ENCODE data around the gene HLA-A.
"Not testable (repeated sequence)": the region's sequence is repeated elsewhere in the genome, so short reads cannot be mapped to it uniquely, and the experiment has no call there.

HLA-A gene

DNA sequence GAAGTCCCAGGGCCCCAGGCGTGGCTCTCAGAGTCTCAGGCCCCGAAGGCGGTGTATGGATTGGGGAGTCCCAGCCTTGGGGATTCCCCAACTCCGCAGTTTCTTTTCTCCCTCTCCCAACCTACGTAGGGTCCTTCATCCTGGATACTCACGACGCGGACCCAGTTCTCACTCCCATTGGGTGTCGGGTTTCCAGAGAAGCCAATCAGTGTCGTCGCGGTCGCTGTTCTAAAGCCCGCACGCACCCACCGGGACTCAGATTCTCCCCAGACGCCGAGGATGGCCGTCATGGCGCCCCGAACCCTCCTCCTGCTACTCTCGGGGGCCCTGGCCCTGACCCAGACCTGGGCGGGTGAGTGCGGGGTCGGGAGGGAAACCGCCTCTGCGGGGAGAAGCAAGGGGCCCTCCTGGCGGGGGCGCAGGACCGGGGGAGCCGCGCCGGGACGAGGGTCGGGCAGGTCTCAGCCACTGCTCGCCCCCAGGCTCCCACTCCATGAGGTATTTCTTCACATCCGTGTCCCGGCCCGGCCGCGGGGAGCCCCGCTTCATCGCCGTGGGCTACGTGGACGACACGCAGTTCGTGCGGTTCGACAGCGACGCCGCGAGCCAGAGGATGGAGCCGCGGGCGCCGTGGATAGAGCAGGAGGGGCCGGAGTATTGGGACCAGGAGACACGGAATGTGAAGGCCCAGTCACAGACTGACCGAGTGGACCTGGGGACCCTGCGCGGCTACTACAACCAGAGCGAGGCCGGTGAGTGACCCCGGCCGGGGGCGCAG is at the start of gene HLA-A:
TSS of gene HLA-A (plus strand) at position 258 of the 778 bp plus-strand sequence. CDS start at position 280, 22 bp downstream.
- DNase-seq, result peak; percentile 93

DNA sequence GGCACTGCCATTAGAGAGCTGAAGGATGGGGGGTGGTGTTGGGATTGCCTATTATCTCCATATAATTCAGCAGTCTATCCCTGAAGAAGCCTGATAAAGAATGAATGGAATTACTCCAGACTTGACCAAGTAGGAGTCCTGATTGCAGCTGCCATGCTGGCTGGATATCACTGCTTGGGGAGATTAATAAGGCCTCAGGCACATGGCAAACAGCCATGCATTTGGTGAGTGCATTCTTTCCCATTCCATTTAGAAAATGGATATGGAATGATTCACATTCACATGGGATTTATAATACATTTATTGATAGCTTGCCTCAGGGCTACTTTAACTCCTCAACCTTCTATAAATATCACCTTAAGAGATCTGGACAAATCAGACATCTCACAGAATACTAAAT is 49.6 kb upstream of the HLA-A start:
- no peak for DNase-seq

DNA sequence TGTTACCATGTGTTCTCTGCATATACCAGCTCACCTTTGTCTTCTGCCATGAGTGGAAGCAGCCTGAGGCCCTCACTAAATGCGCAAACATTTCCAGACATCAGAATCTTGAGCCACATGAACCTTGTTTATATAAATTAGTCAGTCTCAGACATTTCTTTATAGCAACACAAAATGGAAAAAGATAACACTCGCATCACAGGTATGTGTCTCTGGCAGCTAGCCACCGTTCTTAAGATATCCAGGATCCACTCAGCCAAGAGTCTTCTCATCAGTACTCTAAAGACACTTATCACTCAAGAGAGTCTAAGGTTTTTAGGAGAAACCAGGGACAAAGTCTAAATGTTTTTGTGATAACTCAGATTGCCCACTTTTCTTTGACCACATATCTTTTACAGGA is 43.1 kb upstream of the HLA-A start:
- no peak for DNase-seq

DNA sequence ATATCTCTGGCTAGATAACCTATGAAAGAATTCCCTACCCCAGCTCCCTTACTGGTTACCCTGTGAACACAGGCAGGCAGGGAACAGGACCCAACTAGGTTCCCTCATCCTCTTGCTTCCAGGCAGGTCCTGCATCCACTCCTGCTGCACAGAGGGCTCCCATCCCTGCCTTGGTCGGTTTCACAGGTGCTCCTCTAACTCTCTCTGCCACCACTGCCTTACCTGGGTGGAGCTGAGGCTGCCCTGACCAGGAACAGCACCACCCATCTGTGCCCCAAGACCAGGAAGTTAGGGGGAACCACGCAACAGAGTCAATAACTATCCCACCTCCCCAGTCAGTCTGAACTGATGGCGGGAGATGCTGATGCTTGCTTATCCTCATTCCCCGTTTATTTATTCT is 37.0 kb upstream of the HLA-A start:
- DNase-seq, result no peak

GRCh38 chr6:29907637-29908340 is 34.5 kb upstream of the HLA-A start:
- DNase-seq, result no peak

GRCh38 chr6:29908341-29908662 is 34.0 kb upstream of the HLA-A start:
- DNase-seq, result no peak

GRCh38 chr6:29908710-29909109 is 33.6 kb upstream of the HLA-A start:
- no peak for DNase-seq

DNA sequence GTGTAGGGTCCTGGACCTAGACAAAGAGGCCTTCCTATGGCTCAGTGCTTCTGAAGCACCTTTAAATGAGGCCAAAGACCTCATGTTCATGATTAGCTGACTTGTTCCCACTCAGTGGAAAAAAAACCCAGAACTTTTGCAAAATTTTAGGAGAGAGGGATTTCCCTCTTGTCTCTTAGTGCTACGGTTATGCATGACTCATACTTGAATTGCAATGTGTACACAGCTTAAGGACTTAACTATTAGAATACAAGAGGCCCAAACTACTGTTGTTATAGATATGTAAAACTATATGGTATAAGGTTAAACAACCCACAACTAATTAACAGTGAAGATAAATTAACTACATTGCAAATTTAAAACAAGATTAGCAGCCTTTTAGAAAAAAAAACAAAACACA is 32.3 kb upstream of the HLA-A start:
- no peak for DNase-seq

- no peak for DNase-seq
These were observed 29.5 kb upstream of the HLA-A start for GRCh38 chr6:29912840-29913239.

GRCh38 chr6:29916741-29917140 is 25.6 kb upstream of the HLA-A start:
- DNase-seq, result no peak

GRCh38 chr6:29917857-29918256 is 24.5 kb upstream of the HLA-A start:
- DNase-seq, result no peak

DNA sequence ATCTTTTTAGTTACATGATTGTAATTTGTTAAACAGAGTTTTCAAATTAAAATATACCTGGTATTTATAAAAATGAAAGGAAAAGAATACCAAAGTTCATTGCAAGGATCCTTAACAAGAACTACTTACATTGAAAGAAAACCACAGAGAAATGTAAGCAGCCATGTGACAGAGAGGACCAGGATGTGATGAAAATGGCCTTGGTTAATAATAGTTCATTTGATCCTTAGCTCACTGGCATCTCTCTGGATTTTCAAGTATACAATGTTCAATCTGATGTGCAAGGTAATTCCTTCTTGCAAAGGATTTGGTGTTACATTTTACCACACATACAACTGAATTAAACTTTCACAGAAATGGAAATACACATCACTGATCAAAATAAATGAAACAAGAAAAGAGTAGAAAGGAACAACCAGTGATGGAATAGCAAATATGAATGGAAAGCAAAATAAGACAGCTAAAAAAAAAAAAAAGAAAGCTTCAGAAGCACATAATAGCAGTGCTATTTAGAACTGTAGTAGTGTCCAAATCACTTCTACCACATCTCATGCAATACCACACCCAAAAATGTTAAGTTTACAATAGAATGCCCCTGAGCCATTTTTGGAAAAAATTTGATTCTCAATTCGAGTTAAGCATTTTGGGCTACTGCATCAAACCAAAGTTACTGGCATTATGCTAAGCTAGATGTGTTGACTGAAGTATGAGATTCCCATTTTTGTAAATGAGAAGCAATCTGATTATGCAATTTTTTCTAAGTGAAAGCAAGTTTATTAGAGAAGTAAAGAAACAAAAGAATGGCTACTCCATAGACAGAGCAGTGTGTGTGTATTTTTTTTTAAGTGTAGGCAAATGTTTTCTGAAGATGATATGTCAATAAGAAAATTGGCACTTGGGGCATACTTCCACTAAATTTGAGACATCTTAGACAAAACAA is 22.6 kb upstream of the HLA-A start:
- no peak for DNase-seq

- no peak for DNase-seq
These were observed 18.0 kb upstream of the HLA-A start for GRCh38 chr6:29924287-29924686.

- no peak for DNase-seq
These were observed 17.6 kb upstream of the HLA-A start for GRCh38 chr6:29924731-29925130.

DNA sequence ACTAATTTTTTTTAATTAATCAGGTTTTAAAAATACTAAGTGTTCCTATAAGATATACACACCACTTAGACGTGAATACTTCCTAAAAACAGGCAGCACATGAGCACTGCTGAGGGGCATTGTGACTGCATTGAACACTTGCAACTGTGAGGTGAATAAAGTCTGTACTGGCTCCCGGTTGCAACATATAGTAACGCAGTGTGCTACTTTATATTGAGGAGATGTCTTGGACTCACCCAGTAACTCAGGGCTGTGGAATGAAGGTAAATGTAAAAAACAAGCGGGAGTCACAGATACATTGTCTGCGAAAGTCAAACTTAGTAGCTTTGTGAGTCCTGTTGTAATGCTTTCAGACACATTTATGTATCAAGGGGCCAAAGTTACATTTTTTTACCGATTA is 17.0 kb upstream of the HLA-A start:
- no peak for DNase-seq

DNA sequence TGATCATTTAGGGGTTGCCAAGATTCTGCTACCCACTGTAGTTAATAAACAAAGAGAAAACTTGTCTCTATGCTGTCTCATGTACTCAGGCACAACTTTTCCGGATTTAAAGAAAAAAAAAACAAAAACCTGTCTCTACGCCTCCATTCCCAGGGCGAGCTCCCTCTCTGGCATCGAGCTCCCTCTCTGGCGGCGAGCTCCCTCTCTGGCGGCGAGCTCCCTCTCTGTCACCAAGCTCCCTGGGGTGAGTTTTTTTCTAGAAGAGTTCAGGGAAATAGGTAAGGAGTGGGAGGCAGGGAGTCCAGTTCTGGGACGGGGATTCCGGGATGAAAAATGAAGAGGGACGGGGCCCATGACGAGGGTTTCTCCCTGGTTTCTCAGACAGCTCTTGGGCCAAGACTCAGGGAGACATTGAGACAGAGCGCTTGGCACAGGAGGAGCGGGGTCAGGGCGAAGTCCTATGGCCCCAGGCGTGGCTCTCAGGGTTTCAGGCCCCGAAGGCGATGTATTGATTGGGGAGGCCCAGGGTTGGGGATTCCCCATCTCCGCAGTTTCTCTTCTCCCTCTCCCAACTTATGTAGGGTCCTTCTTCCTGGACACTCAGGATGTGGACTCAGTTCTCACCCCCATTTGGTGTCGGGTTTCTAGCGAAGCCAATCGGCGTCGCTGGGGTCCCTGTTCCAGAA is 16.5 kb upstream of the HLA-A start:
- no peak for DNase-seq

DNA sequence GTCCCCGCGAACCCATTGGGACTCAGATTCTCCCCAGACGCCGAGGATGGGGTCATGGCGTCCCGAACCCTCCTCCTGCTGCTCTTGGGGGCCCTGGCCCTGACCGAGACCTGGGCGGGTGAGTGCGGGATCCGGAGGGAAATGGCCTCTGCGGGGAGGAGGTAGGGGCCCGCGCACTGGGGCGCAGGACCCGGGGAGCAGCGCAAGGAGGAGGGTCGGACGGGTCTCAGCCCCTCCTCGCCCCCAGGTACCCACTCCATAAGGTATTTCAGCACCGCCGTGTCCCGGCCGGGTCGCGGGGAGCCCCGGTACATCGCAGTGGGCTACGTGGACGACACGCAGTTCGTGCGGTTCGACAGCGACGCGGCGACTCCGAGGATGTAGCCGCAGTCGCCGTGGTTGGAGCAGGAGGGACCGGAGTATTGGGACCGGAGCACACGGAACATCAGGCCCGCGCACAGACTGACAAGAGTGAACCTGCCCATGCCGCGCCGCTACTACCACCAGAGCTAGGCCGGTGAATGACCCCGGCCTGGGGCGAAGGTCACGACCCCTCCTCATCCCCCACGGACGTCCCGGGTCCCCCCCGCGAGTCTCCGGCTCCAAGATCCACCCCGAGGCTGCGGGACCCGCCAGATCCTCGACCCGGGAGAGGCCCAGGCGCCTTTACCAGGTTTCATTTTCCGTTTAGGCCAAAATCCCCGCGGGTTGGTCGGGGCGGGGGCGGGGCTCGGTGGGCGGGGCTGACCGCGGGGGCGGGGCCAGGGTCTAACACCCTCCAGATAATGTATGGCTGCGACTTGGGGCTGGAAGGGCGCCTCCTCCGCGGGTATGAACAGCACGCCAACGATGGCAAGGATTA is 15.7 kb upstream of the HLA-A start:
- DNase-seq, result no peak

GRCh38 chr6:29927275-29927569 is 15.1 kb upstream of the HLA-A start:
- DNase-seq, result no peak

- DNase-seq, result no peak
These were observed 14.4 kb upstream of the HLA-A start for GRCh38 chr6:29927841-29928388.

DNA sequence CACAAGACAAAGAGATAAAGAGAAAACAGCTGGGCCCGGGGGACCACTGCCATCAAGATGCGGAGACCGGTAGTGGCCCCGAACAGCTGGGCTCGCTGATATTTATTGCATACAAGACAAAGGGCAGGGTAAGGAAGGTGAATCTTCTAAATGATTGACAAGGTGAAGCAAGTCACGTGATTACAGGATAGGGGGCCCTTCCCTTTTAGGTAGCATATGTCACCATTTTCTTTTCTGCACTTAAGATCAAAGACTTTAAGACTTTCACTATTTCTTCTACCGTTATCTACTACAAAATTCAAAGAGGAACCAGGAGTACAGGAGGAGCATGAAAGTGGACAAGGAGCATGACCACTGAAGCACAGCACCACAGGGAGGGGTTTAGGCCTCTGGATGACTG is 12.3 kb upstream of the HLA-A start:
- not testable (repeated sequence) for DNase-seq

- DNase-seq, result no peak
These were observed 8.4 kb upstream of the HLA-A start for GRCh38 chr6:29933955-29934354.
